ENCODE data around the gene MVD. TPM values are rescaled to one million over a fixed set of nuclear protein-coding genes. Genes with fewer than 3 reads are reported as not detected.

Gene MVD
- total RNA-seq, 1 experiment from 2014 or later, result 38.3 TPM

GRCh38 chr16:88638323-88639230 is 24.3 kb downstream of the MVD start, which contains the start of gene IL17C:
TSS of gene IL17C (plus strand) at chr16:88638572. CDS start at chr16:88638642, 70 bp downstream.
- no peaks in the 10 kb centered on the region for H3F3A ChIP-seq (ENCODE audit: low read length, unreplicated experiment)
- no peaks in the 10 kb centered on the region for H4K20me1 ChIP-seq (ENCODE audit: low read length)
- H3K4me3 ChIP-seq (ENCODE audit: low read length), result no peak within 1 kb of the TSS
- H3K79me2 ChIP-seq (ENCODE audit: low read length), result no peaks in the 10 kb centered on the region
- H3K9me2 ChIP-seq (replicated peaks; ENCODE audit: low read length), result no peaks in the 10 kb centered on the region
- no peaks in the 10 kb centered on the region for H3K9me3 ChIP-seq (ENCODE audit: low read length)
- ChIA-PET POLR2A (ENCODE audit: unreplicated experiment) (no interaction called here), CTCF (no interaction called here)
- intact Hi-C loops (cut with micrococcal nuclease), result no loop called here
- DNase-seq, result peak; percentile 27
- H3K27ac ChIP-seq (ENCODE audit: low read length), result no peak within 1 kb of the TSS
- BruUV-seq (replicated peaks), result no TSS peak
- H3K4me2 ChIP-seq (ENCODE audit: low read length), result no peak within 1 kb of the TSS
- no peaks in the 10 kb centered on the region for H3K27me3 ChIP-seq (ENCODE audit: low read length)
- 0 out of 2 replicates have a peak, but pooled peaks cover 4% of the 10 kb centered on the region for H3K4me1 ChIP-seq (ENCODE audit: insufficient read depth, low read length)
- H3K9ac ChIP-seq (ENCODE audit: low read length), result no peak within 1 kb of the TSS
- ATAC-seq, result peak; percentile 35
- TF ChIP-seq EZH2 (IDR thresholded peaks at IDR 0.05; ENCODE audit: low read length, unreplicated experiment) (no peak), EZH2phosphoT487 (IDR thresholded peaks at IDR 0.05; ENCODE audit: borderline replicate concordance, low read length) (no peak), CTCF (conservative IDR thresholded peaks at IDR 0.05; ENCODE audit: low read depth, low read length) (no peak)
- H3K36me3 ChIP-seq (ENCODE audit: low read depth, low read length), result no peaks in the 10 kb centered on the region
- no peak within 1 kb of the TSS for H2AFZ ChIP-seq (ENCODE audit: low read length)

- Histone ChIP-seq H3K4me2 (ENCODE audit: low read length) (no peak overlapping the region), H3F3A (ENCODE audit: low read length, unreplicated experiment) (no peaks in the 10 kb centered on the region), H3K9me2 (replicated peaks; ENCODE audit: low read length) (no peaks in the 10 kb centered on the region), H3K27ac (ENCODE audit: low read length) (no peak overlapping the region), H3K9ac (ENCODE audit: low read length) (no peak overlapping the region), H4K20me1 (ENCODE audit: low read length) (no peaks in the 10 kb centered on the region), H2AFZ (ENCODE audit: low read length) (no peak overlapping the region), H3K4me1 (ENCODE audit: insufficient read depth, low read length) (0 out of 2 replicates have a peak, but pooled peaks cover 4% of the 10 kb centered on the region), H3K4me3 (ENCODE audit: low read length) (no peak overlapping the region), H3K36me3 (ENCODE audit: low read depth, low read length) (no peaks in the 10 kb centered on the region), H3K79me2 (ENCODE audit: low read length) (no peaks in the 10 kb centered on the region), H3K27me3 (ENCODE audit: low read length) (no peaks in the 10 kb centered on the region), H3K9me3 (ENCODE audit: low read length) (no peaks in the 10 kb centered on the region)
- DNase-seq (no peak), ATAC-seq (no peak)
- POLR2A ChIA-PET (ENCODE audit: unreplicated experiment), result no interaction called here
- TF ChIP-seq CTCF (conservative IDR thresholded peaks at IDR 0.05; ENCODE audit: low read depth, low read length) (no peak), EZH2phosphoT487 (IDR thresholded peaks at IDR 0.05; ENCODE audit: borderline replicate concordance, low read length) (no peak), EZH2 (IDR thresholded peaks at IDR 0.05; ENCODE audit: low read length, unreplicated experiment) (no peak)
- no TSS peak for BruUV-seq (replicated peaks)
- CTCF ChIA-PET, result no interaction called here
- intact Hi-C loops (cut with micrococcal nuclease), result no loop called here
These were observed 26.2 kb downstream of the MVD start for GRCh38 chr16:88636488-88637265.
